ENCODE measurements around the gene CYP4F22. TPM values are rescaled to one million over a fixed set of nuclear protein-coding genes. Genes with fewer than 3 reads are reported as not detected.

The CYP4F22 gene
- total and polyA plus RNA-seq, 2 experiments from 2014 or later, result not detected

- TF ChIP-seq EZH2 (IDR thresholded peaks at IDR 0.05; ENCODE audit: insufficient read depth, poor library complexity, severe bottlenecking) (no peak), EZH2phosphoT487 (IDR thresholded peaks at IDR 0.05; ENCODE audit: insufficient read depth, low read depth) (no peak)
- in situ Hi-C loops (cut with MboI), result no loop called here
Measured at GRCh38 chr19:15488489-15489226, 19.7 kb upstream of the CYP4F22 start.

GRCh38 chr19:15495151-15495550 lies 13.2 kb upstream of the CYP4F22 start:
- TF ChIP-seq EZH2 (IDR thresholded peaks at IDR 0.05; ENCODE audit: insufficient read depth, poor library complexity, severe bottlenecking), result no peak
- no peak for TF ChIP-seq EZH2phosphoT487 (IDR thresholded peaks at IDR 0.05; ENCODE audit: insufficient read depth, low read depth)
- no peaks in the 10 kb centered on the region for H3K79me2 ChIP-seq (ENCODE audit: insufficient read depth)

More at GRCh38 chr19:15488489-15489226, 19.7 kb upstream of the CYP4F22 start:
- Histone ChIP-seq H3K4me3 (no peak overlapping the region), H3K36me3 (ENCODE audit: low read depth) (no peaks in the 10 kb centered on the region), H3K4me2 (ENCODE audit: unreplicated experiment) (no peak overlapping the region), H3K27me3 (replicated peaks; ENCODE audit: insufficient read depth) (no peaks in the 10 kb centered on the region), H3K4me1 (ENCODE audit: insufficient read depth) (no peaks in the 10 kb centered on the region), H2AFZ (no peak overlapping the region), H3F3A (ENCODE audit: insufficient read depth) (no peaks in the 10 kb centered on the region), H3K9me2 (ENCODE audit: insufficient read depth) (no peaks in the 10 kb centered on the region), H4K20me1 (ENCODE audit: insufficient read depth) (no peaks in the 10 kb centered on the region), H3K9ac (no peak overlapping the region), H3K27ac (no peak overlapping the region), H3K79me2 (ENCODE audit: insufficient read depth) (no peaks in the 10 kb centered on the region), H3K9me3 (ENCODE audit: low read depth) (no peaks in the 10 kb centered on the region)
- WGBS, 2 experiments (ENCODE audit: low coverage in 1 of 2, low lambda C conversion rate in 2 of 2, missing lambda C conversion rate in 2 of 2), result 57 to 66% methylated on average over 13 of the region's 13 CpGs
- DNase-seq, result peak; percentile 16

GRCh38 chr19:15498156-15498858 lies 10.0 kb upstream of the CYP4F22 start:
- no peak for TF ChIP-seq EZH2 (IDR thresholded peaks at IDR 0.05; ENCODE audit: insufficient read depth, poor library complexity, severe bottlenecking)
- TF ChIP-seq EZH2phosphoT487 (IDR thresholded peaks at IDR 0.05; ENCODE audit: insufficient read depth, low read depth), result no peak
- no peak overlapping the region for H3K4me2 ChIP-seq (ENCODE audit: unreplicated experiment)
- no peaks in the 10 kb centered on the region for H3K9me2 ChIP-seq (ENCODE audit: insufficient read depth)
- no peak overlapping the region for H3K27ac ChIP-seq
- H3K9ac ChIP-seq, result no peak overlapping the region
- no peaks in the 10 kb centered on the region for H3K36me3 ChIP-seq (ENCODE audit: low read depth)
- H4K20me1 ChIP-seq (ENCODE audit: insufficient read depth), result no peaks in the 10 kb centered on the region
- no peaks in the 10 kb centered on the region for H3K9me3 ChIP-seq (ENCODE audit: low read depth)
- no peaks in the 10 kb centered on the region for H3F3A ChIP-seq (ENCODE audit: insufficient read depth)
- H2AFZ ChIP-seq, result no peak overlapping the region
- in situ Hi-C loops (cut with MboI), result no loop called here
- no peak overlapping the region for H3K4me3 ChIP-seq
- H3K4me1 ChIP-seq (ENCODE audit: insufficient read depth), result no peaks in the 10 kb centered on the region
- H3K79me2 ChIP-seq (ENCODE audit: insufficient read depth), result no peaks in the 10 kb centered on the region
- 52% methylated on average over 10 of the region's 10 CpGs for WGBS, 2 experiments (ENCODE audit: low coverage in 1 of 2, low lambda C conversion rate in 2 of 2, missing lambda C conversion rate in 2 of 2)
- H3K27me3 ChIP-seq (replicated peaks; ENCODE audit: insufficient read depth), result no peaks in the 10 kb centered on the region; the same call in none of the 2 replicates
- no peak for DNase-seq

More at GRCh38 chr19:15495151-15495550, 13.2 kb upstream of the CYP4F22 start:
- Histone ChIP-seq H2AFZ (no peak overlapping the region), H3K27me3 (replicated peaks; ENCODE audit: insufficient read depth) (no peaks in the 10 kb centered on the region; the same call in 1 of the 2 replicates), H3F3A (ENCODE audit: insufficient read depth) (no peaks in the 10 kb centered on the region), H3K4me2 (ENCODE audit: unreplicated experiment) (no peak overlapping the region), H3K9me2 (ENCODE audit: insufficient read depth) (no peaks in the 10 kb centered on the region), H3K36me3 (ENCODE audit: low read depth) (no peaks in the 10 kb centered on the region), H4K20me1 (ENCODE audit: insufficient read depth) (no peaks in the 10 kb centered on the region), H3K27ac (no peak overlapping the region), H3K9me3 (ENCODE audit: low read depth) (no peaks in the 10 kb centered on the region), H3K9ac (no peak overlapping the region), H3K4me3 (no peak overlapping the region), H3K4me1 (ENCODE audit: insufficient read depth) (no peaks in the 10 kb centered on the region)
- no peak for DNase-seq
- in situ Hi-C loops (cut with MboI), result no loop called here
- 68 to 90% methylated on average over 1 of the region's 1 CpG for WGBS, 2 experiments (ENCODE audit: low coverage in 1 of 2, low lambda C conversion rate in 2 of 2, missing lambda C conversion rate in 2 of 2)

DNA sequence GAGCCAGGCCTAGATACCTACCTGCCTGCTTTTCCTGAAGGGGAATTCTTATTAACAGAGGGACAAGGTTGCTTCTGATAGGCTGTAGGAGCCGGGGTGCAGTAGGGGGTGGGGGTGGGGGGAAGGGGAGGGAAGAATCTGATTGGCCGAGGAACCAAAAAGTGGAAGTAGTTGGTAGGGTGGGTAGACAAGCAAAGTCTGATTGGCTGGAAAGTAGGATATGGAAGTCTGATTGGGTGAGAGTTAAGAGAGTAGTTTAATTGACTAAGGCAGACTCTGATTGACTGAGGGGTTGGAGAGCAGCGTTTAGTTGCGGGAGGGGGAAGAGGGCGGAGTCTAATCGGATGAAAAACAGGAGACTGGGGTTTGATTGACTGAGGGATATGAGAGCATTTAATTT lies 9.4 kb upstream of the CYP4F22 start:
- WGBS, 2 experiments (ENCODE audit: low coverage in 1 of 2, low lambda C conversion rate in 2 of 2, missing lambda C conversion rate in 2 of 2), result 39 to 44% methylated on average over 4 to 6 of the region's 6 CpGs
- H4K20me1 ChIP-seq (ENCODE audit: insufficient read depth), result no peaks in the 10 kb centered on the region

More for the DNA sequence above, 9.4 kb upstream of the CYP4F22 start:
- in situ Hi-C loops (cut with MboI), result no loop called here
- Histone ChIP-seq H3K4me1 (ENCODE audit: insufficient read depth) (no peaks in the 10 kb centered on the region), H3K4me3 (no peak overlapping the region), H3K9ac (no peak overlapping the region), H3K27ac (no peak overlapping the region), H3K9me2 (ENCODE audit: insufficient read depth) (no peaks in the 10 kb centered on the region), H3K36me3 (ENCODE audit: low read depth) (no peaks in the 10 kb centered on the region), H3K4me2 (ENCODE audit: unreplicated experiment) (no peak overlapping the region), H3K79me2 (ENCODE audit: insufficient read depth) (no peaks in the 10 kb centered on the region), H3K27me3 (replicated peaks; ENCODE audit: insufficient read depth) (no peaks in the 10 kb centered on the region; the same call in none of the 2 replicates), H3F3A (ENCODE audit: insufficient read depth) (no peaks in the 10 kb centered on the region), H3K9me3 (ENCODE audit: low read depth) (no peaks in the 10 kb centered on the region), H2AFZ (no peak overlapping the region)
- DNase-seq, result no peak
- TF ChIP-seq EZH2phosphoT487 (IDR thresholded peaks at IDR 0.05; ENCODE audit: insufficient read depth, low read depth) (no peak), EZH2 (IDR thresholded peaks at IDR 0.05; ENCODE audit: insufficient read depth, poor library complexity, severe bottlenecking) (no peak)

Measured in GM23248 (cell line).